Neural cell (in vitro differentiated cells): ENCODE measurements around the gene CENPO. TPM values are rescaled to one million over a fixed set of nuclear protein-coding genes. Genes with fewer than 3 reads are reported as not detected.

Experiments used
- H2AFZ ChIP-seq: fragments of 200-600, 300-800 bp; sonication (generic), shearing (Covaris generic); 2 replicates; pipeline ENCODE4 v1.6.0; 2014; ENCODE audit warnings: low read depth, mild to moderate bottlenecking, antibody characterized with exemption, low read length, moderate library complexity
- H3F3A ChIP-seq: fragments of 200-600 bp; shearing (Covaris generic); 2 replicates; pipeline ENCODE4 v1.6.1; 2016; ENCODE audit warnings: mild to moderate bottlenecking, moderate library complexity, mixed read lengths, antibody characterized with exemption, low read length; ENCODE audit not compliant: insufficient read depth, poor library complexity, severe bottlenecking
- H3K27ac ChIP-seq: fragments of 200-600, 300-800 bp; sonication (generic), shearing (Covaris generic); 2 replicates; pipeline ENCODE4 v1.5.1; 2014; ENCODE audit warnings: mild to moderate bottlenecking, low read length, moderate library complexity
- H3K27me3 ChIP-seq: fragments of 300-800, 200-600 bp; sonication (generic), shearing (Covaris generic); 2 replicates; pipeline ENCODE4 v1.6.0; 2014; ENCODE audit warnings: mild to moderate bottlenecking, low read depth, low read length, moderate library complexity; ENCODE audit not compliant: insufficient read depth
- H3K36me3 ChIP-seq: fragments of 300-800, 200-600 bp; sonication (generic), shearing (Covaris generic); 2 replicates; pipeline ENCODE4 v1.5.1; 2014; ENCODE audit warnings: mild to moderate bottlenecking, antibody characterized with exemption, low read length, moderate library complexity; ENCODE audit not compliant: insufficient read depth
- H3K4me2 ChIP-seq: fragments of 300-800, 200-600 bp; sonication (generic), shearing (Covaris generic); 2 replicates; pipeline ENCODE4 v1.6.0; 2014; ENCODE audit warnings: mild to moderate bottlenecking, low read length
- H3K4me3 ChIP-seq: fragments of 300-800, 200-600 bp; sonication (generic), shearing (Covaris generic); 2 replicates; pipeline ENCODE4 v1.5.1; 2014; ENCODE audit warnings: mild to moderate bottlenecking, low read length, moderate library complexity
- H3K79me2 ChIP-seq: fragments of 200-600 bp; shearing (Covaris generic); replicated peaks from 2 replicates; pipeline ENCODE4 v1.6.0; 2014; ENCODE audit warnings: mild to moderate bottlenecking, low read length, moderate library complexity; ENCODE audit not compliant: insufficient read depth
- H3K9ac ChIP-seq: fragments of 300-800, 200-600 bp; sonication (generic), shearing (Covaris generic); 2 replicates; pipeline ENCODE4 v1.6.1; 2016; ENCODE audit warnings: mild to moderate bottlenecking, low read length, mixed read lengths
- H3K9me2 ChIP-seq: fragments of 200-600 bp; shearing (Covaris generic); 2 replicates; pipeline ENCODE4 v1.6.1; 2016; ENCODE audit warnings: mild to moderate bottlenecking, low read length, mixed read lengths; ENCODE audit not compliant: insufficient read depth
- H3K9me3 ChIP-seq: fragments of 200-600, 300-800 bp; sonication (generic), shearing (Covaris generic); 2 replicates; pipeline ENCODE4 v1.6.1; 2016; ENCODE audit warnings: mild to moderate bottlenecking, mixed run types, low read length, moderate library complexity, mixed read lengths
- H4K20me1 ChIP-seq: fragments of 200-600 bp; shearing (Covaris generic); 2 replicates; pipeline ENCODE4 v1.6.1; 2016; ENCODE audit warnings: mild to moderate bottlenecking, mixed run types; ENCODE audit not compliant: insufficient read depth
- EP300 ChIP-seq: fragments of 450-650 bp; conservative IDR thresholded peaks from 2 replicates; pipeline ENCODE4 v1.6.1; 2014; ENCODE audit warnings: antibody characterized with exemption, mild to moderate bottlenecking, moderate library complexity; ENCODE audit not compliant: poor library complexity, severe bottlenecking
- EZH2 ChIP-seq: fragments of 200-600, 300-800 bp; shearing (Covaris generic), sonication (generic); IDR thresholded peaks from 2 replicates; pipeline ENCODE4 v1.6.1; 2014; ENCODE audit warnings: antibody characterized with exemption, low read length, borderline replicate concordance, mild to moderate bottlenecking; ENCODE audit not compliant: insufficient read depth, poor library complexity, severe bottlenecking
- MXI1 ChIP-seq: fragments of 450-650 bp; conservative IDR thresholded peaks from 2 replicates; pipeline ENCODE4 v1.6.1; 2014; ENCODE audit warnings: antibody characterized with exemption, mild to moderate bottlenecking; ENCODE audit not compliant: poor library complexity, severe bottlenecking
- POLR2AphosphoS5 ChIP-seq: IDR thresholded peaks from 2 replicates; pipeline ENCODE4 v1.6.1; 2012
- RAD21 ChIP-seq: fragments of 450-650 bp; conservative IDR thresholded peaks from 2 replicates; pipeline ENCODE4 v1.6.1; 2014; ENCODE audit warnings: antibody characterized with exemption, mild to moderate bottlenecking, moderate library complexity
- REST ChIP-seq: IDR thresholded peaks from 2 replicates; pipeline ENCODE4 v1.6.1; 2012; ENCODE audit warnings: borderline replicate concordance
- SMC3 ChIP-seq: fragments of 450-650 bp; conservative IDR thresholded peaks from 2 replicates; pipeline ENCODE4 v1.6.1; 2014; ENCODE audit warnings: antibody characterized with exemption, mild to moderate bottlenecking, moderate library complexity; ENCODE audit not compliant: poor library complexity
- TAF1 ChIP-seq: IDR thresholded peaks from 2 replicates; pipeline ENCODE4 v1.6.1; 2012; ENCODE audit warnings: low read depth
- polyA plus RNA-seq: library from polyadenylated mRNA; depleted of rRNA; stranded (reverse); fragments of >200 nt; gene quantifications from 2 replicates; pipeline ENCODE4 v1.2.3, GENCODE V29; 2014
- TF ChIP-seq, protein P1 (sequence below): fragments of 450-650 bp; IDR thresholded peaks from 2 replicates; pipeline ENCODE4 v1.5.1; 2014; ENCODE audit warnings: antibody characterized with exemption, mild to moderate bottlenecking, moderate library complexity; ENCODE audit not compliant: poor library complexity, severe bottlenecking

Gene CENPO
- polyA plus RNA-seq, 1 donor from 2014 or later, result 4.4 TPM

DNA sequence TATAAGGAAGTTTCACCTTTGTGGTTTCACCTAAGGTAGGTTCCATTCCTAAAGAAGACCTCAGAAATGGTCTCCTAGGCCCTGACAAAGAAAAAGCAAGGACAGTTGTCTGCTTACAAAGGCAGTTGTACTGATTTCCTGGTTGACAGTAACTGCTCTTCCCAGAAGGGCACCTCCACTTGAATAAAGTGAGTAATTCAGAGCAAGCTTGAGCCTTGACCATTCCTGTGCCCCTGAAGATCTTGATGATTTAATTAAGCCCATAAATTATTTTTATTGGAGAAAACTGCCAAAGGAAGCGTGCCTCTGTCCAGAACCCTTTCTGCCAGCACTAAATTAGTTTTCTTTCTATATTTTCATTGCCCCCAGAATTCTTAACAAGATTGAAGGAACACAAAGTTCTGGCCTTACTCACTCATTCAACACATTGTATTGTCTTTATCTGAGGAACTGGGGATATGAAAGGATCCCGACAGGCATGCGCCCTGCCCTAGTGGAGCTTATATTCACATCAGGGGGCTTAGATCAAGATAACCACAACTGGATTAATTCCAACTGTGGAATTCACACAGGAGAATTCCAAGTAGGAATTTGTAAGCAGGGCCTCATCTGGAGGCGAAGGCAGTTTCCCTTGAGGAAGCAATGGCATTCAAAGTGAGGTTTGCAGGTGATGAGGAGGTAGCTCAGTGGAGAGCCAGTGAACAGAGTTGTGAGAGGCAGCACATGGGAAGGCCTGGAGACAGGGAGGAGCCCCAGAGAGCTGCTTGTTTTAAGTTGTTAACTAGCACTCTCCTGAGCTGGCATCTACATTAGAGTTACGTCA, 21.2 kb upstream of the CENPO start:
- Histone ChIP-seq H3K36me3 (no peaks in the 10 kb centered on the region), H3K27ac (no peak overlapping the region), H3K4me2 (no peak overlapping the region), H2AFZ (no peak overlapping the region), H3K9me3 (no peaks in the 10 kb centered on the region), H3F3A (no peaks in the 10 kb centered on the region), H3K9ac (no peak overlapping the region), H3K9me2 (no peaks in the 10 kb centered on the region), H3K4me3 (no peak overlapping the region), H3K79me2 (no peaks in the 10 kb centered on the region), H4K20me1 (no peaks in the 10 kb centered on the region), H3K27me3 (no peaks in the 10 kb centered on the region)
- TF ChIP-seq, protein P1, sequence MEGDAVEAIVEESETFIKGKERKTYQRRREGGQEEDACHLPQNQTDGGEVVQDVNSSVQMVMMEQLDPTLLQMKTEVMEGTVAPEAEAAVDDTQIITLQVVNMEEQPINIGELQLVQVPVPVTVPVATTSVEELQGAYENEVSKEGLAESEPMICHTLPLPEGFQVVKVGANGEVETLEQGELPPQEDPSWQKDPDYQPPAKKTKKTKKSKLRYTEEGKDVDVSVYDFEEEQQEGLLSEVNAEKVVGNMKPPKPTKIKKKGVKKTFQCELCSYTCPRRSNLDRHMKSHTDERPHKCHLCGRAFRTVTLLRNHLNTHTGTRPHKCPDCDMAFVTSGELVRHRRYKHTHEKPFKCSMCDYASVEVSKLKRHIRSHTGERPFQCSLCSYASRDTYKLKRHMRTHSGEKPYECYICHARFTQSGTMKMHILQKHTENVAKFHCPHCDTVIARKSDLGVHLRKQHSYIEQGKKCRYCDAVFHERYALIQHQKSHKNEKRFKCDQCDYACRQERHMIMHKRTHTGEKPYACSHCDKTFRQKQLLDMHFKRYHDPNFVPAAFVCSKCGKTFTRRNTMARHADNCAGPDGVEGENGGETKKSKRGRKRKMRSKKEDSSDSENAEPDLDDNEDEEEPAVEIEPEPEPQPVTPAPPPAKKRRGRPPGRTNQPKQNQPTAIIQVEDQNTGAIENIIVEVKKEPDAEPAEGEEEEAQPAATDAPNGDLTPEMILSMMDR, result no peak
- TF ChIP-seq REST (no peak), RAD21 (no peak), TAF1 (no peak), EP300 (no peak)

- Histone ChIP-seq H3K9me2 (no peaks in the 10 kb centered on the region), H2AFZ (no peak overlapping the region), H3F3A (no peaks in the 10 kb centered on the region), H4K20me1 (no peaks in the 10 kb centered on the region), H3K36me3 (no peaks in the 10 kb centered on the region), H3K9ac (no peak overlapping the region), H3K4me2 (no peak overlapping the region), H3K9me3 (no peaks in the 10 kb centered on the region), H3K79me2 (no peaks in the 10 kb centered on the region), H3K4me3 (no peak overlapping the region), H3K27ac (no peak overlapping the region), H3K27me3 (no peaks in the 10 kb centered on the region)
- TF ChIP-seq TAF1, result no peak
- no peak for TF ChIP-seq EP300
- TF ChIP-seq SMC3, result no peak
- no peak for TF ChIP-seq EZH2
- no peak for TF ChIP-seq POLR2AphosphoS5
- no peak for TF ChIP-seq RAD21
- no peak for TF ChIP-seq REST
- TF ChIP-seq MXI1, result no peak
- TF ChIP-seq, protein P1, result no peak
These were observed 18.9 kb upstream of the CENPO start for GRCh38 chr2:24774373-24774772.
